ENCODE results near the gene TMEM135. TPM values are rescaled to one million over a fixed set of nuclear protein-coding genes. Genes with fewer than 3 reads are reported as not detected.

Gene TMEM135
- total RNA-seq, 1 experiment from 2014 or later: 14.0 TPM

DNA sequence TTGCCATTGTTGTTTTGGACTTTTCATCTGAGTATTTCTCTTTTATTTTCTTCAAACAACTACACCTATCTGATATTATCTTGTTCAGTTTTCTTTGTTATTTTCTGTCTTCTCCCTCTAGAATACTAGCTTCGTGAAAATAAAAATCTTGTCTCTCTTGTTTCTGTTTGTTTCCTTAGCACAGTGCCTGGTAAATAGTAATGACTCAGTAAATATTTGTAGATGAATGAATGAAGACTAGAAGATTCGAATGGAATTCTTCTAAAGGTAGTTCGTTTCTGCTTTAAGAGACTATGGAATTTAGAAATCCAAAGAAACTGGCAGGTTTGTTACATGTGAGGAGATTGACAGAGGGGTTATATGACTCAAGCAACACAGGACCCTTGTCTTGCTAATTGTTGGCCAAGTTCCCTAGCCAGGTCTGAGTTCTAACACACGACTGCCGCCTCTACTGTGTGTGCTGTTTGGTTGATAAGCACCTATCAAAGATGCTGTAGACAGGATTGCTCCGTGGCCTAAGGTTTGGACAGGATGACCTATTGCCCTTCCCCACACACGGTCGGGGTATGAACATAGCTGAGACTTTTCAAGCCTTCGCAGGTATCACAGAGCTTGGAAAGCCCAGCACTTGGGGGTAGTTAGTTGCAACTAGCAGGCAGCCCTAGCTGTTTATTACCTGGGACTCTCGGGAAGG lies 831 bp upstream of the TMEM135 start:
- Histone ChIP-seq H3K79me2 (ENCODE audit: low read length) (peaks cover 41% of the 10 kb centered on the region), H3K4me1 (ENCODE audit: insufficient read depth, low read length) (peaks cover 29% of the 10 kb centered on the region), H3K27ac (ENCODE audit: low read length) (peak overlapping the region; percentile 72), H3K9me2 (replicated peaks; ENCODE audit: low read length) (no peaks in the 10 kb centered on the region), H3K36me3 (ENCODE audit: low read depth, low read length) (no peaks in the 10 kb centered on the region), H3K4me2 (ENCODE audit: low read length) (peak overlapping the region; percentile 90), H3F3A (ENCODE audit: low read length, unreplicated experiment) (no peaks in the 10 kb centered on the region), H4K20me1 (ENCODE audit: low read length) (peaks cover 10% of the 10 kb centered on the region), H3K27me3 (ENCODE audit: low read length) (no peaks in the 10 kb centered on the region), H3K4me3 (ENCODE audit: low read length) (peak overlapping the region; percentile 97), H2AFZ (ENCODE audit: low read length) (peak overlapping the region; percentile 98), H3K9ac (ENCODE audit: low read length) (peak overlapping the region; percentile 88), H3K9me3 (ENCODE audit: low read length) (no peaks in the 10 kb centered on the region)
- ChIA-PET POLR2A (ENCODE audit: unreplicated experiment) (interaction anchor here (0.5 to 0.7 kb wide), 4 partner anchors 98 to 690 kb away, joined by 3 to 10 read pairs (median 4); no protein-coding TSS in a partner anchor), CTCF (interaction anchor here (0.6 to 1.2 kb wide), 2 partner anchors 39 to 42 kb away, joined by 3 read pairs; no protein-coding TSS in a partner anchor)
- ATAC-seq (peak; percentile 26), DNase-seq (peak; percentile 51)
- no peak for TF ChIP-seq EZH2 (IDR thresholded peaks at IDR 0.05; ENCODE audit: low read length, unreplicated experiment)
- no peak for TF ChIP-seq EZH2phosphoT487 (IDR thresholded peaks at IDR 0.05; ENCODE audit: borderline replicate concordance, low read length)
- no peak for TF ChIP-seq CTCF (conservative IDR thresholded peaks at IDR 0.05; ENCODE audit: low read depth, low read length)
- intact Hi-C loops (cut with micrococcal nuclease): loop anchor here (1.0 to 5.0 kb wide), 5 partner anchors 30 to 136 kb away; partner anchors contain the start of gene FZD4
- TSS peak; percentile 91 for BruUV-seq (replicated peaks)

GRCh38 chr11:87038235-87038977 lies 672 bp downstream of the TMEM135 start:
- Histone ChIP-seq H2AFZ (ENCODE audit: low read length) (peak overlapping the region; percentile 98), H3K36me3 (ENCODE audit: low read depth, low read length) (no peaks in the 10 kb centered on the region), H4K20me1 (ENCODE audit: low read length) (peaks cover 10% of the 10 kb centered on the region), H3K9me3 (ENCODE audit: low read length) (no peaks in the 10 kb centered on the region), H3K9me2 (replicated peaks; ENCODE audit: low read length) (no peaks in the 10 kb centered on the region), H3K4me1 (ENCODE audit: insufficient read depth, low read length) (peaks cover 28% of the 10 kb centered on the region), H3K9ac (ENCODE audit: low read length) (peak overlapping the region; percentile 88), H3F3A (ENCODE audit: low read length, unreplicated experiment) (no peaks in the 10 kb centered on the region), H3K27ac (ENCODE audit: low read length) (peak overlapping the region; percentile 72), H3K4me3 (ENCODE audit: low read length) (peak overlapping the region; percentile 97), H3K4me2 (ENCODE audit: low read length) (peak overlapping the region; percentile 90), H3K79me2 (ENCODE audit: low read length) (peaks cover 50% of the 10 kb centered on the region), H3K27me3 (ENCODE audit: low read length) (no peaks in the 10 kb centered on the region)
- ChIA-PET POLR2A (ENCODE audit: unreplicated experiment) (interaction anchor here (0.6 kb wide), 2 partner anchors 41 to 61 kb away, joined by 4 read pairs; no protein-coding TSS in a partner anchor), CTCF (interaction anchor here (0.6 to 1.3 kb wide), 4 partner anchors 43 to 1410 kb away, joined by 4 to 9 read pairs (median 4); partner anchors contain the start of gene TMEM126B)
- ATAC-seq (peak; percentile 10), DNase-seq (peak; percentile 27)
- TSS peak; percentile 48 for BruUV-seq (replicated peaks)
- TF ChIP-seq EZH2phosphoT487 (IDR thresholded peaks at IDR 0.05; ENCODE audit: borderline replicate concordance, low read length): no peak
- no peak for TF ChIP-seq CTCF (conservative IDR thresholded peaks at IDR 0.05; ENCODE audit: low read depth, low read length)
- no peak for TF ChIP-seq EZH2 (IDR thresholded peaks at IDR 0.05; ENCODE audit: low read length, unreplicated experiment)
- intact Hi-C loops (cut with micrococcal nuclease): loop anchor here (2.0 to 5.0 kb wide), 5 partner anchors 26 to 101 kb away; partner anchors contain the start of gene FZD4

Measured in PC-3 (cell line).